ENCODE results near the gene AURKB.
A peak's percentile ranks its signal among the peaks of the same experiment; 100 is the strongest.

Gene AURKB

DNA sequence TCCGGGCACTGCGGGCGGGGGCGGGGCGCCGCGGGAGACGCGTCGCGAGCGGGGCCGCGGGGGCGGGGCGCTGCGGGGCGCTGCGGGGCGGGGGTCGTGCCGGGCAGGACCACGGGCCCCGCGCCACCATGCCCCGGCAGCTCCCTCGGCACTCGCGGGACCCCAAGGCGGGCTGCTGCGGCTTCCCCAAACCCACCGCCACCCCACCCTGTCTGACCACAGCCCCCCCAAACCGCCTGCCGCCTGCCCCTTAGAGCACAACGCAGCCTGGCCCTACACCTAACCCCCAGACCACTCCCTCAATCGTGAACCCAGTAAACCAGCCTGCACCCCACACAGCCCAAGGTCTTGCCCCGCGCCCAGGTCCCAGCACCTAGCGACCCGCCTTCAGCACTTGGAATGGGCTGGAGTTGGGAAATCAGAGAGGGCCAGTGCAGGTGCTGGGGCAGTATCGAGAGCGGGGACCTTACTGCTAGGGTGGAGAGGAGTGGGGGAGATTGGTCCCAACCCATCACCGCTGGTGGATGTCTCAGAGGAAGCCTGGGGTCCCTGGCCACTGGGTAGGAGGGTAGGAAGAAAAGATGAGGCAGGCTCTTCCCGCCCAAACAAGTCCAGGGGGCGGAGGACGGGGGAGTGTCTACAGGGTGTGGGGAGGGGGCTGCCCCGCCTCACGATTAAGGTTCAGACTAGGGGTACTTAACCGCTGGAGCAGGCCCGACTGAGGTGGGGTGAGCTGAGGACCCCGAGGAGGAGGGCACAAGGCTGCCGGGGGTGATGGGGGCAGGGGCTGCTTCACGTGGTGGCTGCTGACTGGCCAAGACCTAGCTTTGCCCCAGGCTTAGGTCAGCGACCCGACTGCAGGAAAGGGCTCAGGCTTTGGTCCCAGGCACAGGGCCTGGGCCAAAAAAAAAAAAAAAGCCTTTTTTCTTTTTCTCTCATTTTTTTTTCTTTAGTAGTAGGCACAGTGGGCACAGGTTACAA lies 47.1 kb downstream of the AURKB start:
- no peak for DNase-seq (ENCODE audit: extremely low read depth in 1 of 2, low read depth in 1 of 2)

DNA sequence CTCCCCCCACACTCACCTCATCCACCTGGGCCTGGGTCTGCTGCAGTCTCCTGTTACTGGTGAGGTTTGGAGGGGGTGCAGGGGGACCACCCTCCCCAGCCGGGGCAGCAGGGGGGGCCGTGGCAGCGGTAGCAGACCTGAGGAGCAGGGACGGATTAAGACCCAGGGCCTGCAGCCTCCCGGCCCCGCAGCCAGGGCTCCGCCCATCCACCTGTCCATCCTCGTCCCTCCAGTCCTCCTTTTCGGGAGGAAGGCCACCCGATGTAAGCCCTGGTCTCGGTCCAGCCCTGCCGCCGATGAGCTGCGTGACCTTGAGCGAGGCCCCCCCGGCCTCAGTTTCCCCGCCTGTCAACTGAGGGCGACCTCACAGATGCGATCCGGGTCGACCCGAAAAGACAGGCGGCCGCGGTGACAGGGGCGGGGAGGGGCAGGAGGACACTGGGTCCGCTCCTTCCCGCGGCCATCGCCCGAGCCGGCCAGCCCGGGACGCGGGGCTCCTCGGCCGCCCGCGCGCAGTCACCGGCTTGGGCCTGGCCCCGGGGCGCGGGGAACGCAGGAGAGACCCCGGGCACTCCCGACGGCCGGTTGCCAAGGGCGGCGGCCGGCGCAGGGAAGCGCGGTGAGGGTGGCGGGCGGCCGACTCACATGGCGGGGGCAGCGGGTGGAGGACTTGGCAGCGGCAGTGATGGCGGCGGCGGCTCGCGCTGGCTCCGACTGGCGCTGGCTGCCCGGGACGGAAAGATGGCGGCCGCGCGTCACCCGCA lies 48.0 kb downstream of the AURKB start, which contains the start of gene VAMP2:
Gene VAMP2 (minus strand): TSS at position 716 of the 764 bp plus-strand sequence. CDS start 69 bp downstream, at position 647.
- DNase-seq (ENCODE audit: extremely low read depth in 1 of 2, low read depth in 1 of 2), result peak in 1 of 2 donors; percentile 79

DNA sequence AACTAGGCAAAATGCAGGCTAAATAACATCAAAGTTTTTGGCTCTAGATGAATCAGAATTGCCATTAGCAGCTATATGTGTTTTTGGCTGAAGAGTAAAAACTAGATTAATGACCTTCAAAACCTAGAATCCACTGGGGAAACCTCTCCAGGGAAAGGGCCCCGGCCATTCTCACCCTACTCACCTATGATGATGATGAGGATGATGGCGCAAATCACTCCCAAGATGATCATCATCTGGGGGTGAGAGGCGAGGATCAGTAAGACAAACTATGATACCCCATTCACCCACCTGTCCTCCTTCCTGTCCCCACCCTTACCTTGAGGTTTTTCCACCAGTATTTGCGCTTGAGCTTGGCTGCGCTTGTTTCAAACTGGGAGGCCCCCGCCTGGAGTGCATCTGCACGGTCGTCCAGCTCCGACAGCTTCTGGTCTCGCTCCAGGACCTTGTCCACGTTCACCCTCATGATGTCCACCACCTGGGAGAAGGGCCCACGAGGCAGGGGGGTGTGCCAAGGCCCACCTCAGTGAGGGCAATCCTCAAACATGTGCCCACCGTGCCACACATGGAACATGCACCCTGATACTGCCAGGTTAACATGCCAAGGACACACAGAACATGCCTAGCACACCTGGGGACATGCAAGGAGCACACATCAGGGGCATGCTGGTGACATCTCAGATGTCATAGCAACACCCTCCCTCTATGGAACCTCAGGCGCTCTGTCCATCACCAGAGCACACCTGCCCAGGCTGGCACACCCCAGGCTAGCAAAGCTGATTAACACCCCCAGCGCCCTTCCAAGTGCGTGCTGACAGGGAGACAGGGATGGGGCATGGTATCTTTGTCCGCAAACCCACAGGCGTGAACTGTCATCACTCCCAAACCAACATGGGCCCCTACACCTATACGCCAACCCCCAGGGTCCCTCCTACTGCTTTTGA lies 48.8 kb downstream of the AURKB start:
- no peak for DNase-seq (ENCODE audit: extremely low read depth in 1 of 2, low read depth in 1 of 2)

DNA sequence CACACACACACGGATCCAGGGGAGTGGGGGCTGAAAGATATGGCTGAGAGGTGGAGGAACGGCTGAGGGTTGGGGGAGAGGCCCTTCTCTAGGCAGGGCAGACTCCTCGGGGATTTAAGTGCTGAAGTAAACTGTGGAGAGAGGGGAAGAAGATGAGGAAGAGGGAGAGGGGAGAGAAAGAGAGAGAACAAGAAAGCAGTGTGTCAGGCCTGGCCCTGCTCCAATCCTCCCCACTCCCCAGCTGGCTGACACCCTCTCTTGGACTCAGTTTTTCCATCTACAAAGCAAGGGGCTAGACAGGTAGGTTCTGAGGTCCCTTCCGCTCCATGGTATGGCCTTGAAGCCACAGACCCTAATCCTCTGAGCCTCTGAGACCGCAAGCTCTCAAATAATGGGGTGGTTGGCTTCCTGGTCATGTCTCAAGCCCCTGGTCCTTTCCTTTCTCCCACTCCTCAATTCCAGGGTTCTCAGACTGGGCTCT lies 49.6 kb downstream of the AURKB start:
- no peak for DNase-seq (ENCODE audit: extremely low read depth in 1 of 2, low read depth in 1 of 2)

DNA sequence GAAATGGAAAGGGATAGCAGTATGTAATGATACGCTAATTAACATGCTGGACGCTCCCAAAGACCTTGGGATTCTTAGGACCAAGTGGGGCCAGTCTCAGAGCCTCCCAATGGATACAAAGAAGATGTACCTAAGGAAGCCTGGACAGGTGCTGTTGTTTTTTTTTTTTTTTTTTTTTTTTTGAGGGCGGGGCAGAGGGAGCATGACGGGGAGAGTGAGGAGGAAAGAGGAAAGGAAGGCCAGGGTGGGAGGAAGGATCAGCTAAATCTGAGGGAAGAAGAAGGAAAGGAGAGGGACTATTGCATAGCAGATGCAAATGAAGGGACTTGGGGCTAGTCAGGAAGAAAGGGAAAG lies 50.2 kb downstream of the AURKB start:
- no peak for DNase-seq (ENCODE audit: extremely low read depth in 1 of 2, low read depth in 1 of 2)

DNA sequence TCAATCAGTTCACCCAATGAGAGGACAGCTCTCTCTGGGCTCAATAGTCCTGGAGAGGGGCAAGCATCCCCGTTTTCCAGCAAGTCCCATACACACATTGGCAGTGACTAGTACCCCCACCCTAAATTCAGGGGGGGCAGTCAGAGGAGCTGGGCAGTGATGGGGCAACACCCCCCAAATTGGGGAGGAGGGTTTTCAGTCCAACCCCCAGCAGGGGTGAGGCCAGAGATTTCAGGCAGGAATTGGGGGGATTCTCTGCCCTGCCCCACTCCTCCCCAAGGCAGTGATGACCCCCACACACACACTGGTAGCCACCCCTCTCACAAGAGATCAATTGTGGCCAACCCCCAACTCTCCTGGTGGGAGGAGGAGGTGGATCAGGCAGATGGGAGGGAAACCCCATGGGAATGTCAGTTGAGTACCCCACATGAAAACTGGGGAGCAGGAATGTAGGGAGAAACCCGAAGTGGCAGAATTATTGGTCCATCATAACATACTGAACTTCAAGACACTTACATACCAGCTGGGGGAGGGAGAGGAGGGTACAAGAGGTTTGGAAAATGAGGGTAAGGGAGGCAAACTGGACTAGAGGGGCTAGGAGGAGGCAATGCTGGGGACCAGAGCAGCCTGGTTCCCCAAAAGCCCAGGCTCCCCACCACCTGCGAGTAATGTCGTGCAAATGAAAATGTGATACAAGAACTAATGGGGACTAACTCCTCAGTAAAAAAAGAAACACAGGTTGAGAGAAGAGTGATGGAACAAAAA lies 50.7 kb downstream of the AURKB start:
- no peak for DNase-seq (ENCODE audit: extremely low read depth in 1 of 2, low read depth in 1 of 2)

DNA sequence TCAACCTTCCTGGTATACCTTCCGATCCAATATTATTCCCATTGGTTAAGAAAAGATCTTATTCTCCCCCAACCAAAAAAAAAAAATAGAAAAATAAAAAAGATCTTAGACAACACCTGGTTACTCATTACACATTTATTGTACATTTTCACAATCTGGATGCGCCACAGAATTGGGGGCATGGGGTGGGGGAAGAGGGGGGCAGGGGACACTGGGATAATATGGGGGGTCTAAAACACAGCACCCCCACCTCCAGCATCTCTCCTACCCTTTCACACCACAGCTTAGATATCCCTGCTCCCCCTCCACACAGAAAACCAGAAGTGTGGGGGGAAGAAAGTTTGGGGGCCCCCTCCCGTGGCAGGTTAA lies 51.4 kb downstream of the AURKB start:
- DNase-seq (ENCODE audit: extremely low read depth in 1 of 2, low read depth in 1 of 2), result no peak

DNA sequence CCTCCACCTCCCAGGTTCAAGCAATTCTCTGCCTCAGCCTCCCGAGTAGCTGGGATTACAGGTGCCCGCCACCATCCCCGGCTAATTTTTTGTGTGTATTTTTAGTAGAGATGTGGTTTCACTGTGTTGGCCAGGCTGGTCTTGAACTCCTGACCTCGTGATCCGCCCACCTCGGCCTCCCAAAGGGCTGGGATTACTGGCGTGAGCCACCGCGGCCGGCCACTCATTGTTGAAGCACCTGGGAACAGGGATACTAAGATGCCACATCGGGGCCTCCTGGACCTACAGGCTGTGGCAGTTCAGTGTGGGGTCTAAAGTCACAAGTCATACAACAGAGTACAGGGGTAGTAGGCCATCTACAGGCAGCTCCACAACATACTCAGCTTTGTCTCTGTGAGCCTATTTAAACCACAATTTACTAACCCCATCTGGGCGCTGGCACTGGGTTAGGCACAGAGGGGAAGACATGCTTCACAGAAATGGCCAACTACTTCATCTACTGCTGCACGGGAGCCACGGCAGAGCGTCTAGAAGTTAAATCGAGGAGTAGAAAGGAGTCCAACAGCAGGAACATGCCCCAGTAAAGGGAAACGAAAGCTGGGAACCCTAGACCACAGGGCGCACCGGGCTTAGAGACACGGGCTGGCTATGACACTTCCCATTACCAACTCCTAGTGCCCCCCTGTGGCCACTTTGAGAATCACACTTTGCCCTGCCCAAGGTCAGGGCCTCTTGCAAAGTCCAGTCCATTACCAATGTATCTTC lies 51.9 kb downstream of the AURKB start:
- DNase-seq (ENCODE audit: extremely low read depth in 1 of 2, low read depth in 1 of 2), result peak in 1 of 2 donors; percentile 72

DNA sequence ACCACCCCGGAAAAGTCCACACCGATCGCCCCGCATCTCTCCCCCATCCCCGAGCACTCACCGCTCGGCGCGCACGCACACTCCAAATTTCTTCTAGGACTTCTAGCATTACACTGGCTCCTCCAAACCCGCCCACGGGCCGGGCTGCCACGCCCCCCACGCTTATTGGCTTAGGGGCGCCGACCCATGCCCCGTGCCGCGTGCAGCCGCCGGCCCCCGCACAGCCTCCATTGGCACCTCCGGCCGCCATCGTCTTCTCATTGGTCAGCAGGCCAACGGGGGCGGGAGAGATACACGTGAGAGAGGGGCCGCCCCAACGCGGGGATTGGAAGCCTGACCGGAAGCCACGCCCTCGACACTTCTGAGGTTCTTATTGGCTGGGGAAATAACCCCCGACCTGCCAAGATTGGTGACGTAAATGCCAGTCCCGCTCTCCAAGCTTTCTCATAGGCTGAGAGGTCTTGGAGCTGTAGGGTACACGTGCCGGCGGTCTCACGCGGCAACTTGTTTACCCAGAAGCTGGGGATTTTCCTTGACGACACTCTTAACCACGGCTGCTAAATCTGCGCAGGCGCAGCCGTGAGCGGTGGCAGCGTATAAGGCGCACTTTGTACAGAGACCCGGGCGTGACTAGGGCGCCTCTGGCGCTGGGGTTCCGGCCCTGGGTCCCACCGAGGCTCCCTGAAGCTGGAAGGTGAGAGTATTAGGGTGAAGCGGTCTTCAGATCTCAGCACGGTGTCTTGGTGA lies 54.0 kb downstream of the AURKB start:
- DNase-seq (ENCODE audit: extremely low read depth in 1 of 2, low read depth in 1 of 2), result peak; percentile 99 to 100

DNA sequence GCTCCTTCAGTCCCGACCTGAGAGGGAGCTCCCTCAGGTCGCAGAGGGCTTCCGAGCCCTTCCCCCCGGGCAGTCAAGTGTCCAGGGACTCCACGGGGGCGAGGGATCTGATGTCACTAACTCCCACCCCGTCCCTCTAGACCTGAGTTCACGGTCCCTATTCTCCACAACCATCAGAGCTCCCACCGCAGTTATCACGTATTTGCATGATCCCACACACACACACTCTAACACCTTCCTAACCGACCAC lies 54.5 kb downstream of the AURKB start:
- no peak for DNase-seq (ENCODE audit: extremely low read depth in 1 of 2, low read depth in 1 of 2)

DNA sequence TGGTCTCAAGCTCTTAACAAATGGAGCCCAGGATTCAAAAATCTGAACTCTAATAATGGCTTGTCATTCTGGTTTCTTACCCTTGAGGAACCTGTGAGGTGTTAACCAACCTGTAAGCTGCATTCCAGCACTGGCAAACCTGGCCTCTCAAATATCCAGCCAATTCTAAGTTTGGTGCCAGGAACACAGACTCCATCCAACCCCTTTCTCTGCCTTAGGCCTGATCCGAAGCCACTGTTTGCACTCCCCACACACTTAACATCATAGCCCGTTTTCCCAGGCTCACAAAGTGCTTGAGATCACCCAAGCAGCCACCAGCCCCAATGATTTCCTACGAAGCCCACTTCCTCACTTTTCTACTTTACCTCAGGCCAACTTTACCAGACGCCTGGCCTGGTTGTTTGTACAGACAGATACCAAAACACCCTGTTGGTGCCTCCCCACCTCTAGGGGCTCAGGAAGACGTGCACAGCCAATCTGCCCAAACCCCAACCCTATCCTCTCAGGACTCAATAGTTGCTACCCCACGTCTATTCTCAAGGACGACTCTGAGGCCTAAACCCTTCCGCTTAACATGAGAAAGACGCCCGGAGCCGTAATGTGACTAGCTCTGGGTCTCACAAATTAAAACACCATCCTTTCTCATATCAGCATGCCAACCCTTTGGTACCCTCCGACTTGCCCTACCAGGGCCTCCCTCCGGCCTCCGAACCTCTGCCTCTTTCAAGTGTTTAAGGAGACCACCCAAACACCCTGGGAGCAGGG lies 55.0 kb downstream of the AURKB start:
- DNase-seq (ENCODE audit: extremely low read depth in 1 of 2, low read depth in 1 of 2), result no peak
